CD8-positive, alpha-beta memory T cell (primary cell): ENCODE results near the gene BABAM1. TPM values are rescaled to one million over a fixed set of nuclear protein-coding genes. Genes with fewer than 3 reads are reported as not detected.

Experiments used
- CTCF ChIA-PET: fragments of 350-600 bp; sonication (Branson Sonifier 250); formaldehyde crosslinking; loops from one replicate; lab custom pipeline; 2021; ENCODE audit warnings: antibody characterized with exemption; lab: Charles Lee
- POLR2A ChIA-PET: fragments of 350-600 bp; sonication (Branson Sonifier 250); formaldehyde crosslinking; loops from one replicate; lab custom pipeline; 2021; ENCODE audit warnings: antibody characterized with exemption; lab: Charles Lee
- DNase-seq, 5 donors: peaks; one replicate each; pipeline versions ENCODE4 v3.0.0 to v3.0.0-alpha.2; 2020 to 2022; ENCODE audit warnings: mixed read lengths in 1 of 5
- H3K27ac ChIP-seq: one replicate; pipeline ENCODE4 v1.7.0; 2013; ENCODE audit warnings: low read depth, mild to moderate bottlenecking, low read length, moderate library complexity
- H3K27me3 ChIP-seq: 2 replicates; pipeline ENCODE4 v1.7.0; 2013; ENCODE audit warnings: low read length, mild to moderate bottlenecking; ENCODE audit not compliant: insufficient read depth, poor library complexity, severe bottlenecking
- H3K36me3 ChIP-seq: 2 replicates; pipeline ENCODE4 v1.7.0; 2013; ENCODE audit warnings: mild to moderate bottlenecking, low read length, moderate library complexity; ENCODE audit not compliant: insufficient read depth
- H3K4me1 ChIP-seq: 2 replicates; pipeline ENCODE4 v1.7.0; 2013; ENCODE audit warnings: mild to moderate bottlenecking, low read length, moderate library complexity; ENCODE audit not compliant: insufficient read depth
- H3K4me3 ChIP-seq: 2 replicates; pipeline ENCODE4 v1.7.0; 2013; ENCODE audit warnings: mild to moderate bottlenecking, low read length
- H3K9me3 ChIP-seq: 2 replicates; pipeline ENCODE4 v1.7.0; 2013; ENCODE audit warnings: mild to moderate bottlenecking, low read length
- H3K27ac Mint-ChIP-seq, 8 donors: one replicate each; pipeline ENCODE4 v1.8.0; 2020 to 2021; ENCODE audit warnings: mixed read lengths in 8 of 8, mild to moderate bottlenecking in 6 of 8, inconsistent platforms in 3 of 8, moderate library complexity in 3 of 8
- H3K27me3 Mint-ChIP-seq, 2 donors: one replicate each; pipeline ENCODE4 v1.8.0; 2020 to 2021; ENCODE audit warnings: mixed read lengths in 2 of 2, mild to moderate bottlenecking in 1 of 2, moderate library complexity in 1 of 2
- H3K36me3 Mint-ChIP-seq, 3 donors: one replicate each; pipeline ENCODE4 v1.8.0; 2020 to 2021; ENCODE audit warnings: mixed read lengths in 3 of 3, inconsistent platforms in 1 of 3, mild to moderate bottlenecking in 1 of 3
- H3K4me1 Mint-ChIP-seq, 3 donors: one replicate each; pipeline ENCODE4 v1.8.0; 2020 to 2021; ENCODE audit warnings: mixed read lengths in 3 of 3, inconsistent platforms in 1 of 3, mild to moderate bottlenecking in 1 of 3
- H3K4me3 Mint-ChIP-seq, 7 donors: one replicate each; pipeline ENCODE4 v1.8.0; 2020 to 2021; ENCODE audit warnings: mixed read lengths in 7 of 7, mild to moderate bottlenecking in 6 of 7, moderate library complexity in 4 of 7, inconsistent platforms in 2 of 7
- H3K9me3 Mint-ChIP-seq, 5 donors: one replicate each; pipeline ENCODE4 v1.8.0; 2020 to 2022; ENCODE audit warnings: mixed read lengths in 5 of 5, mild to moderate bottlenecking in 3 of 5, moderate library complexity in 2 of 5, inconsistent platforms in 1 of 5
- polyA plus RNA-seq: library from polyadenylated mRNA; unstranded; fragments of 300-500 nt; fragmentation: Illumina TruSeq; gene quantifications from one replicate; pipeline ENCODE4 v1.2.3, GENCODE V29; 2021
- total RNA-seq, 2 experiments: library from RNA; stranded (reverse); gene quantifications; one replicate each; pipeline ENCODE4 v1.2.3, GENCODE V29; 2021

BABAM1 gene
- total and polyA plus RNA-seq, 3 experiments from 2014 or later, result 114 to 132 (median 124) TPM

- CTCF ChIA-PET, result interaction anchor here (0.5 to 1.8 kb wide), 2 partner anchors 9 to 11 kb away, joined by 4 to 6 read pairs; no protein-coding TSS in a partner anchor
Measured at GRCh38 chr19:17244618-17245534, 22.4 kb upstream of the BABAM1 start.

GRCh38 chr19:17245535-17245984, 21.7 kb upstream of the BABAM1 start, which contains the start of gene NR2F6:
Gene NR2F6 (minus strand): TSS chr19:17245919. CDS start chr19:17245220, 699 bp downstream.
- H3K36me3 ChIP-seq, result no peaks in the 10 kb centered on the region
- ChIA-PET POLR2A (interaction anchor here (0.5 to 1.0 kb wide), 2 partner anchors 27 to 31 kb away, joined by 3 read pairs; partner anchors contain the start of gene USE1), CTCF (interaction anchor here (1.8 kb wide), 1 partner anchor 10 kb away, joined by 6 read pairs; no protein-coding TSS in a partner anchor)
- H3K9me3 Mint-ChIP-seq, result no peaks in the 10 kb centered on the region
- peak within 1 kb of the TSS; percentile 66 to 92 (median 86) for H3K4me3 Mint-ChIP-seq
- no peaks in the 10 kb centered on the region for H3K9me3 ChIP-seq
- H3K4me1 Mint-ChIP-seq, result peaks cover 3 to 12% (median 4%) of the 10 kb centered on the region in 3 donors
- DNase-seq, result peak in 1 of 5 donors; percentile 25
- H3K36me3 Mint-ChIP-seq, result no peaks in the 10 kb centered on the region
- H3K27ac Mint-ChIP-seq, result peak within 1 kb of the TSS in 5 of 8 donors; percentile 21 to 84 (median 64)
- H3K27ac ChIP-seq, result peak within 1 kb of the TSS; percentile 70
- H3K4me3 ChIP-seq, result peak within 1 kb of the TSS; percentile 51
- peaks cover 8% of the 10 kb centered on the region for H3K4me1 ChIP-seq
- H3K27me3 ChIP-seq, result no peaks in the 10 kb centered on the region
- peaks cover 4 to 8% of the 10 kb centered on the region in 2 donors for H3K27me3 Mint-ChIP-seq

More at GRCh38 chr19:17244618-17245534, 22.4 kb upstream of the BABAM1 start:
- Mint-ChIP-seq H3K4me3 (peak overlapping the region in 6 of 7 donors; percentile 32 to 66 (median 46)), H3K9me3 (no peaks in the 10 kb centered on the region), H3K36me3 (no peaks in the 10 kb centered on the region), H3K27me3 (peaks cover 4 to 8% of the 10 kb centered on the region in 2 donors), H3K27ac (no peak overlapping the region), H3K4me1 (peaks cover 3 to 12% (median 4%) of the 10 kb centered on the region in 3 donors)
- peak in 1 of 5 donors; percentile 22 for DNase-seq
- H3K4me3 ChIP-seq, result no peak overlapping the region
- no peaks in the 10 kb centered on the region for H3K27me3 ChIP-seq
- POLR2A ChIA-PET, result interaction anchor here (0.5 to 0.7 kb wide), 2 partner anchors 26 to 141 kb away, joined by 3 read pairs; no protein-coding TSS in a partner anchor
- peaks cover 8% of the 10 kb centered on the region for H3K4me1 ChIP-seq
- H3K9me3 ChIP-seq, result no peaks in the 10 kb centered on the region
- H3K36me3 ChIP-seq, result no peaks in the 10 kb centered on the region
- H3K27ac ChIP-seq, result peak overlapping the region; percentile 70

GRCh38 chr19:17246681-17247425, 20.4 kb upstream of the BABAM1 start:
- Mint-ChIP-seq H3K27ac (peak overlapping the region in 3 of 8 donors; percentile 65 to 86 (median 73)), H3K9me3 (no peaks in the 10 kb centered on the region), H3K36me3 (no peaks in the 10 kb centered on the region), H3K4me1 (peaks cover 3 to 12% (median 4%) of the 10 kb centered on the region in 3 donors), H3K4me3 (peak overlapping the region; percentile 57 to 92 (median 86)), H3K27me3 (peaks cover 4 to 8% of the 10 kb centered on the region in 2 donors)
- Histone ChIP-seq H3K27me3 (no peaks in the 10 kb centered on the region), H3K36me3 (no peaks in the 10 kb centered on the region), H3K9me3 (no peaks in the 10 kb centered on the region), H3K4me3 (peak overlapping the region; percentile 51), H3K4me1 (peaks cover 8% of the 10 kb centered on the region), H3K27ac (peak overlapping the region; percentile 44)
- no peak for DNase-seq
- ChIA-PET POLR2A (no interaction called here), CTCF (interaction anchor here (1.6 kb wide), 1 partner anchor 13 kb away, joined by 4 read pairs; no protein-coding TSS in a partner anchor)

GRCh38 chr19:17248011-17248776, 19.0 kb upstream of the BABAM1 start:
- H3K4me3 Mint-ChIP-seq, result peak overlapping the region in 1 of 7 donors; percentile 55
- Histone ChIP-seq H3K4me1 (peaks cover 8% of the 10 kb centered on the region), H3K9me3 (no peaks in the 10 kb centered on the region), H3K27me3 (no peaks in the 10 kb centered on the region), H3K4me3 (no peak overlapping the region), H3K36me3 (no peaks in the 10 kb centered on the region), H3K27ac (no peak overlapping the region)
- H3K36me3 Mint-ChIP-seq, result no peaks in the 10 kb centered on the region
- peaks cover 3 to 9% (median 4%) of the 10 kb centered on the region in 3 donors for H3K4me1 Mint-ChIP-seq
- H3K27me3 Mint-ChIP-seq, result peaks cover 6 to 8% of the 10 kb centered on the region in 2 donors
- ChIA-PET CTCF (interaction anchor here (0.7 to 1.8 kb wide), 4 partner anchors 12 to 34 kb away, joined by 3 to 7 read pairs (median 4); no protein-coding TSS in a partner anchor), POLR2A (interaction anchor here (1.0 kb wide), 1 partner anchor 21 kb away, joined by 3 read pairs; no protein-coding TSS in a partner anchor)
- no peaks in the 10 kb centered on the region for H3K9me3 Mint-ChIP-seq
- DNase-seq, result no peak
- H3K27ac Mint-ChIP-seq, result no peak overlapping the region

- CTCF ChIA-PET, result interaction anchor here (0.6 to 1.8 kb wide), 3 partner anchors 12 to 95 kb away, joined by 3 to 7 read pairs (median 4); partner anchors contain the start of gene USHBP1
- Mint-ChIP-seq H3K27ac (no peak overlapping the region), H3K4me3 (peak overlapping the region in 2 of 7 donors; percentile 26 to 61), H3K36me3 (no peaks in the 10 kb centered on the region), H3K27me3 (peaks cover 6 to 8% of the 10 kb centered on the region in 2 donors), H3K4me1 (peaks cover 3 to 9% (median 4%) of the 10 kb centered on the region in 3 donors), H3K9me3 (no peaks in the 10 kb centered on the region)
- POLR2A ChIA-PET, result interaction anchor here (0.6 kb wide), 1 partner anchor 179 kb away, joined by 5 read pairs; no protein-coding TSS in a partner anchor
- H3K27me3 ChIP-seq, result no peaks in the 10 kb centered on the region
- H3K36me3 ChIP-seq, result no peaks in the 10 kb centered on the region
- no peak overlapping the region for H3K4me3 ChIP-seq
- H3K27ac ChIP-seq, result no peak overlapping the region
- no peaks in the 10 kb centered on the region for H3K9me3 ChIP-seq
- no peak for DNase-seq
- H3K4me1 ChIP-seq, result peaks cover 8% of the 10 kb centered on the region
Measured at GRCh38 chr19:17249887-17250548, 17.2 kb upstream of the BABAM1 start.

GRCh38 chr19:17254636-17255035, 12.6 kb upstream of the BABAM1 start:
- ChIA-PET CTCF (no interaction called here), POLR2A (no interaction called here)
- no peaks in the 10 kb centered on the region for H3K36me3 ChIP-seq
- no peaks in the 10 kb centered on the region for H3K4me1 Mint-ChIP-seq
- H3K36me3 Mint-ChIP-seq, result no peaks in the 10 kb centered on the region
- no peak overlapping the region for H3K27ac ChIP-seq
- H3K27me3 ChIP-seq, result no peaks in the 10 kb centered on the region
- no peak for DNase-seq
- H3K9me3 ChIP-seq, result no peaks in the 10 kb centered on the region
- no peak overlapping the region for H3K4me3 ChIP-seq
- H3K27me3 Mint-ChIP-seq, result peaks cover 0 to 1% of the 10 kb centered on the region in 2 donors
- no peaks in the 10 kb centered on the region for H3K4me1 ChIP-seq
- H3K9me3 Mint-ChIP-seq, result no peaks in the 10 kb centered on the region
- H3K27ac Mint-ChIP-seq, result no peak overlapping the region
- H3K4me3 Mint-ChIP-seq, result no peak overlapping the region
